ENCODE results near the gene ADRM1. TPM values are rescaled to one million over a fixed set of nuclear protein-coding genes. Genes with fewer than 3 reads are reported as not detected.

The ADRM1 gene
- total RNA-seq, 1 donor from 2014 or later: 188 TPM

- Mint-ChIP-seq H3K27ac (no peak overlapping the region), H3K36me3 (ENCODE audit: low read depth) (peaks cover 6% of the 10 kb centered on the region), H3K27me3 (ENCODE audit: insufficient read depth) (no peaks in the 10 kb centered on the region), H3K4me3 (no peak overlapping the region), H3K4me1 (ENCODE audit: low read depth) (no peaks in the 10 kb centered on the region), H3K9me3 (no peaks in the 10 kb centered on the region)
- intact Hi-C loops (cut with micrococcal nuclease): no loop called here
- no peak for DNase-seq (ENCODE audit: low spot score)
Observed at GRCh38 chr20:62311832-62312661, 9.2 kb downstream of the ADRM1 start.

- Mint-ChIP-seq H3K4me1 (ENCODE audit: low read depth) (no peaks in the 10 kb centered on the region), H3K36me3 (ENCODE audit: low read depth) (peaks cover 6% of the 10 kb centered on the region), H3K27me3 (ENCODE audit: insufficient read depth) (no peaks in the 10 kb centered on the region), H3K27ac (no peak overlapping the region), H3K4me3 (no peak overlapping the region), H3K9me3 (no peaks in the 10 kb centered on the region)
- intact Hi-C loops (cut with micrococcal nuclease): no loop called here
- no peak for DNase-seq (ENCODE audit: low spot score)
Observed at GRCh38 chr20:62312662-62312977, 9.8 kb downstream of the ADRM1 start.

DNA sequence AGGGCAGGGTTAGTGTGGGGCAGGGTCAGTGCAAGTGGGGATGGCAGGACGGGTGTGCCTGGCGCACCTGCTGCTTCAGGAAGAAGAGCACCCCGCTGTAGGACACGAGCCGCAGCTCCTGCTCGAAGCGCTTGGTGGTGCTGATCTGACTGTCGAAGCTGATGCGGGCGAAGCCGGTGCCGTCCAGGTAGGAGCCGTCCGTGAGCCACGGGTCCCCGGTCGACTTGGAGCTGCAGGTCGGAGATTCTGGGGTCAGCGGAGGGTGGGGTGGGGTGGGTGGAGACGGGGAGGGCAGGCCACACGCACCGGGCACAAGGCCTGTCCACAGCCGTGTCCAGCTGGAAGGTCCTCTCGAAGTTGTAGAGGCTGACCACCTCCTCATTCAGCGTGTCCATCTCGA, 10.2 kb downstream of the ADRM1 start:
- Mint-ChIP-seq H3K27me3 (ENCODE audit: insufficient read depth) (no peaks in the 10 kb centered on the region), H3K4me1 (ENCODE audit: low read depth) (no peaks in the 10 kb centered on the region), H3K27ac (no peak overlapping the region), H3K4me3 (no peak overlapping the region), H3K36me3 (ENCODE audit: low read depth) (peaks cover 6% of the 10 kb centered on the region), H3K9me3 (no peaks in the 10 kb centered on the region)
- DNase-seq (ENCODE audit: low spot score): no peak
- intact Hi-C loops (cut with micrococcal nuclease): no loop called here

GRCh38 chr20:62313460-62314338, 10.9 kb downstream of the ADRM1 start:
- Mint-ChIP-seq H3K27me3 (ENCODE audit: insufficient read depth) (no peaks in the 10 kb centered on the region), H3K27ac (no peak overlapping the region), H3K36me3 (ENCODE audit: low read depth) (peaks cover 3% of the 10 kb centered on the region), H3K9me3 (no peaks in the 10 kb centered on the region), H3K4me3 (no peak overlapping the region), H3K4me1 (ENCODE audit: low read depth) (no peaks in the 10 kb centered on the region)
- no peak for DNase-seq (ENCODE audit: low spot score)
- intact Hi-C loops (cut with micrococcal nuclease): no loop called here

- DNase-seq (ENCODE audit: low spot score): no peak
- no peak overlapping the region for H3K27ac Mint-ChIP-seq
- no peaks in the 10 kb centered on the region for H3K9me3 Mint-ChIP-seq
- intact Hi-C loops (cut with micrococcal nuclease): no loop called here
- no peaks in the 10 kb centered on the region for H3K36me3 Mint-ChIP-seq (ENCODE audit: low read depth)
- no peaks in the 10 kb centered on the region for H3K4me1 Mint-ChIP-seq (ENCODE audit: low read depth)
- no peaks in the 10 kb centered on the region for H3K27me3 Mint-ChIP-seq (ENCODE audit: insufficient read depth)
- no peak overlapping the region for H3K4me3 Mint-ChIP-seq
Observed at GRCh38 chr20:62314339-62314638, 11.5 kb downstream of the ADRM1 start.

GRCh38 chr20:62314711-62315302, 12.0 kb downstream of the ADRM1 start:
- H3K27me3 Mint-ChIP-seq (ENCODE audit: insufficient read depth): no peaks in the 10 kb centered on the region
- DNase-seq (ENCODE audit: low spot score): no peak
- H3K36me3 Mint-ChIP-seq (ENCODE audit: low read depth): no peaks in the 10 kb centered on the region
- H3K27ac Mint-ChIP-seq: no peak overlapping the region
- H3K4me1 Mint-ChIP-seq (ENCODE audit: low read depth): no peaks in the 10 kb centered on the region
- intact Hi-C loops (cut with micrococcal nuclease): no loop called here
- H3K4me3 Mint-ChIP-seq: no peak overlapping the region
- H3K9me3 Mint-ChIP-seq: no peaks in the 10 kb centered on the region

DNA sequence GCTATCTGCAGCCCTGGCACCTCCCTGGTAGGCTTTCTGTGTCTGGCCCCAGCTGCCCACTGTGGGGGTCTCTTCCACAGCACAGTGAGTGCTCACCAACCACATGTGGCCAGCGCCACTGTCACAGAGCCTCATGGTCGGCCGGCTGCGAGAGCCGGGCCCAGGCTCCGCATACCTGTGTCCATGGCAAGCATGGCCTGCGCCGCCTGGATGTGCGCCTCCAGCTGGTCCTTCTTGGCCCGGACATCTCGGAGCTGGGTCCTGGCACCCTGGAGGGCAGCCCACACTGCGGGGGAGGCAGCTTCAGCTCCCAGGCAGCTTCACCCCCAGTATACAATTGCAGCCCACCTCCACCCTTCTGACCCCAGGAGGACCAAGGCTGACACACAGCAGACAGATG, 13.0 kb downstream of the ADRM1 start:
- no peak for DNase-seq (ENCODE audit: low spot score)
- no peaks in the 10 kb centered on the region for H3K36me3 Mint-ChIP-seq (ENCODE audit: low read depth)
- no peaks in the 10 kb centered on the region for H3K27me3 Mint-ChIP-seq (ENCODE audit: insufficient read depth)
- no peaks in the 10 kb centered on the region for H3K4me1 Mint-ChIP-seq (ENCODE audit: low read depth)
- no peak overlapping the region for H3K4me3 Mint-ChIP-seq
- intact Hi-C loops (cut with micrococcal nuclease): no loop called here
- H3K9me3 Mint-ChIP-seq: no peaks in the 10 kb centered on the region
- H3K27ac Mint-ChIP-seq: no peak overlapping the region

GRCh38 chr20:62316331-62317166, 13.8 kb downstream of the ADRM1 start:
- intact Hi-C loops (cut with micrococcal nuclease): no loop called here
- Mint-ChIP-seq H3K9me3 (no peaks in the 10 kb centered on the region), H3K4me1 (ENCODE audit: low read depth) (no peaks in the 10 kb centered on the region)

GRCh38 chr20:62317167-62317655, 14.4 kb downstream of the ADRM1 start:
- Mint-ChIP-seq H3K27ac (no peak overlapping the region), H3K36me3 (ENCODE audit: low read depth) (no peaks in the 10 kb centered on the region)

More at GRCh38 chr20:62316331-62317166, 13.8 kb downstream of the ADRM1 start:
- no peak for DNase-seq (ENCODE audit: low spot score)
- Mint-ChIP-seq H3K27me3 (ENCODE audit: insufficient read depth) (no peaks in the 10 kb centered on the region), H3K36me3 (ENCODE audit: low read depth) (no peaks in the 10 kb centered on the region), H3K4me3 (no peak overlapping the region), H3K27ac (no peak overlapping the region)

GRCh38 chr20:62318400-62319345, 15.9 kb downstream of the ADRM1 start:
- no peaks in the 10 kb centered on the region for H3K36me3 Mint-ChIP-seq (ENCODE audit: low read depth)
- H3K9me3 Mint-ChIP-seq: no peaks in the 10 kb centered on the region
- DNase-seq (ENCODE audit: low spot score): no peak
- H3K4me1 Mint-ChIP-seq (ENCODE audit: low read depth): no peaks in the 10 kb centered on the region
- H3K27me3 Mint-ChIP-seq (ENCODE audit: insufficient read depth): no peaks in the 10 kb centered on the region
- H3K27ac Mint-ChIP-seq: no peak overlapping the region
- intact Hi-C loops (cut with micrococcal nuclease): no loop called here
- H3K4me3 Mint-ChIP-seq: no peak overlapping the region

More at GRCh38 chr20:62317167-62317655, 14.4 kb downstream of the ADRM1 start:
- Mint-ChIP-seq H3K9me3 (no peaks in the 10 kb centered on the region), H3K27me3 (ENCODE audit: insufficient read depth) (no peaks in the 10 kb centered on the region), H3K4me3 (no peak overlapping the region), H3K4me1 (ENCODE audit: low read depth) (no peaks in the 10 kb centered on the region)
- no peak for DNase-seq (ENCODE audit: low spot score)
- intact Hi-C loops (cut with micrococcal nuclease): no loop called here

DNA sequence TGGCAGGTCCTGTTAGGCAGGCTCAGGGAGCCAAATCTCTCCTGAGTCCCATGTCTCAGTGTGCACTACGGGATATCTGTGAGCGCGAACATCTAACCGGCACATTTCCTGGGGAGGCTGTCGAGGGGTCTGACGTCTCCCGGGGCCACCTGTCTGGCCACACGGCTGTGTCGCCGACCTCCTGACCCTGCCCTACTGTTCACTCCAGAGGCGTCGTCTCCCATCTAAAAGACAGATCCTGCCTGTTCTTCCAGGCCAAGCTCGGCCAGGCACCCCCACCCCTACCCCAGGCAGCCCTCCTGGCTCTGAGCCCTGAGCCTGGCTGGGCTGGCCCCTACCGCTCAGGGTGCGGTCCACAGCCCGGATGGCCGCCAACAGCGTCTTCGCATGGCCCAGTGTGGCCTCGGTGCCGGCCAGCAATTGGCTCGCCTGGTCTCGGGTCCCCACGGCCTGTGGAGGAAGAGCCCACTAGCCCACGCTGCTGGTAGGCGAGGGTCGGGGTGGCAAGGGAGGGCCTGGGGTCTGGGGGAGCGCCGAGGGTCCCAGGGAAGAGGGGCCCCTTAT, 16.6 kb downstream of the ADRM1 start:
- Mint-ChIP-seq H3K4me1 (ENCODE audit: low read depth) (no peaks in the 10 kb centered on the region), H3K9me3 (no peaks in the 10 kb centered on the region), H3K27ac (no peak overlapping the region), H3K36me3 (ENCODE audit: low read depth) (no peaks in the 10 kb centered on the region), H3K27me3 (ENCODE audit: insufficient read depth) (no peaks in the 10 kb centered on the region), H3K4me3 (no peak overlapping the region)
- intact Hi-C loops (cut with micrococcal nuclease): no loop called here
- DNase-seq (ENCODE audit: low spot score): no peak
